ENCODE data around the gene HSFX1. TPM values are rescaled to one million over a fixed set of nuclear protein-coding genes. Genes with fewer than 3 reads are reported as not detected.
"Not testable (repeated sequence)": the region's sequence is repeated elsewhere in the genome, so short reads cannot be mapped to it uniquely, and the experiment has no call there.

The HSFX1 gene
- total RNA-seq, 1 donor from 2014 or later, result under 0.01 TPM

GRCh38 chrX:149761858-149762674 lies 11.8 kb upstream of the HSFX1 start:
- not testable (repeated sequence) for H3K36me3 ChIP-seq (ENCODE audit: control insufficient read depth in 3 of 3, insufficient read depth in 3 of 3, low read length in 3 of 3); H3K4me3 ChIP-seq (ENCODE audit: low read length in 3 of 3); H3K9me3 ChIP-seq (ENCODE audit: control insufficient read depth in 3 of 3, low read length in 3 of 3); H3K9ac ChIP-seq (ENCODE audit: low read depth in 1 of 3, low read length in 3 of 3); H3K4me1 ChIP-seq (ENCODE audit: control insufficient read depth in 3 of 3, insufficient read depth in 3 of 3, low read length in 3 of 3); H3K27me3 ChIP-seq (ENCODE audit: control insufficient read depth in 3 of 3, insufficient read depth in 3 of 3, low read length in 3 of 3); H3K27ac ChIP-seq (ENCODE audit: low read depth, low read length)

DNA sequence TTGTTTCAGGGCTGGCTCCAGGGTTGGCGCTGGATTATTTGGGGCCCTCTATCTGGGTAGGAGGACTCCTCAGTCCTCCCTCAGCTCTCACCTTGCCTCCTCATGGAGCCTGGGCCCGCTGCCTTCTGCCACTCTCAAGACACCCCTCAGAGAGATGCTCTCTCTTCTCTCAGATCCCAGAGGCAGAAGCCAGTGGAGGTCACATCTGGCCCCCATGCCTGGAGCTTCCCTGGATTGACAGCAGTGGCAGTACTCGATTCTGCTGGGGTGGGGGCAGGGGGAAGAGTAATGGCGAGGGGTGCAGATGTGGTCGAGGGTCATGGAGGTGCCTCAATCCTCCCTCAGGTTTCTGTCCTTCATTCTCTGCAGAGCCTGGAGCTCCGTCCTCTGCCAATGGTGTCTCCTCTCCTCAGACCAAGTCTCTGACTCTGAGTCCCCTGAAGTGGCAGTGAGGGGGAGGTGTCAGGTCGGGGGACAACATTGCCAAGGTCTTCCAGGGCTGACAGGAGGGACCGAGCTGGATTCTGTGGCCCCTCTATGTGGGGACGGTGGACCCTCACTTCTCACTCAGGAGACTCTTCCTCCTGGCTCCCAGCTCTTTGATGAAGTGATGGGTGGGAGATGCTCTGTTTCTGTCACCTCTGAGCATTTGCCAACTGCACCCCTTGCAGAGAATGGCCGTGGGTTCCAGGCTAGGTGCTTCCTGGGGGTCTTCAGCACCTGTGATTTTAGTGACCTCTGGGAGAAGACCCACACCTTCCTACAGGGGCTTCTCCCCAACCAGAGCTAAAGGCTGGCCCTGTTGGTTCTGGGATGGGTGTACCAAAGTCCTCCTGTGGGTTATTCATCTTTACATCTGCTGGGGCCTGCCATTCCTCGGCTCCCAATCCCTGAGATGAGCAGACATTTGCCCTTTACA lies 10.9 kb upstream of the HSFX1 start:
- H3K9me3 ChIP-seq (ENCODE audit: control insufficient read depth in 3 of 3, low read length in 3 of 3), result no peaks in the 10 kb centered on the region
- H3K27me3 ChIP-seq (ENCODE audit: control insufficient read depth in 3 of 3, insufficient read depth in 3 of 3, low read length in 3 of 3), result peaks cover 0 to 4% (median 0%) of the 10 kb centered on the region in 3 donors
- no peak overlapping the region for H3K9ac ChIP-seq (ENCODE audit: low read depth in 1 of 3, low read length in 3 of 3)
- H3K36me3 ChIP-seq (ENCODE audit: control insufficient read depth in 3 of 3, insufficient read depth in 3 of 3, low read length in 3 of 3), result no peaks in the 10 kb centered on the region
- no peaks in the 10 kb centered on the region for H3K4me1 ChIP-seq (ENCODE audit: control insufficient read depth in 3 of 3, insufficient read depth in 3 of 3, low read length in 3 of 3)
- no peak overlapping the region for H3K27ac ChIP-seq (ENCODE audit: low read depth, low read length)
- no peak overlapping the region for H3K4me3 ChIP-seq (ENCODE audit: low read length in 3 of 3)

DNA sequence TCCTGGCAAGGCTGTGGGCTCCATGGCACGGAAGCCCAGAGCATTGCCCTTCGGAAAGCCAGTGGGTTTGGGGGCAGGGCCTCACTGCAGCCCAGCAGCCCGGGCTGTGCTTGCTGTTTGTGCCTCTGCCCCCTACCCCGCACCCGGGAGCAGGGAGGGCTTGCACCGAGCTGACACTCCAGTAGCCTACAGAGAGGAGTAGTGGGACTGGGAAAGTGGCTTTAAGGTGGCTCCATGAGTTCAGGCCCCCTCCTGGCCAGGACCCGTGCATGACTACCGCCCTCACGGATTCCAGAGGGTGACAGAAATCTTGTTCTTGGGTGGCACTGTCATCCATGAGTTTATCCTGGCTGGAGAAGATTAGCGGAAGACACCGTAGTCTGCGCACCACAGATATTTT lies 3.5 kb upstream of the HSFX1 start:
- H3K36me3 ChIP-seq (ENCODE audit: control insufficient read depth in 3 of 3, insufficient read depth in 3 of 3, low read length in 3 of 3); H3K27me3 ChIP-seq (ENCODE audit: control insufficient read depth in 3 of 3, insufficient read depth in 3 of 3, low read length in 3 of 3); H3K27ac ChIP-seq (ENCODE audit: low read depth, low read length): not testable (repeated sequence)

DNA sequence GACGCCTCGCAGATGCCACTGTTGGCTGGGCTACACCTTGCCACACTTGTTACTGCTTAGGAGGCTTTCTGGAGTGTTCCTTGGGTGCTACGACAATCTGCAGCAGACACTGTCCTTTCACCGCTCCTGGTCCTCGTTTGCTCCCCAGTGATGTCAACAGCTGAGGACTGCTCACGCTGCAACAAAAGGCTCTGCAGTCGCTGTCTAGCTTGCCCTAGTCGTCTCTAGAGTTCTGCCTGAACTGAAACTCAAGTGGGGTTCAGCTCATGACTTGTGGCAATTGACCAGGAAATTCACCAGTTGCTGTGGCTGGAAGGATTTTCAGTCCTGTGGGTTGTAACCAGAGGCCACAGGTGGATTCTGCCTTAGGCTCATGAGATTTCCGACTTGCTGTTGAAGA lies 842 bp upstream of the HSFX1 start:
- not testable (repeated sequence) for H3K9ac ChIP-seq (ENCODE audit: low read depth in 1 of 3, low read length in 3 of 3); H3K27me3 ChIP-seq (ENCODE audit: control insufficient read depth in 3 of 3, insufficient read depth in 3 of 3, low read length in 3 of 3); H3K4me3 ChIP-seq (ENCODE audit: low read length in 3 of 3); H3K27ac ChIP-seq (ENCODE audit: low read depth, low read length); H3K36me3 ChIP-seq (ENCODE audit: control insufficient read depth in 3 of 3, insufficient read depth in 3 of 3, low read length in 3 of 3); H3K4me1 ChIP-seq (ENCODE audit: control insufficient read depth in 3 of 3, insufficient read depth in 3 of 3, low read length in 3 of 3); H3K9me3 ChIP-seq (ENCODE audit: control insufficient read depth in 3 of 3, low read length in 3 of 3)

More for the DNA sequence above, 3.5 kb upstream of the HSFX1 start:
- not testable (repeated sequence) for H3K4me3 ChIP-seq (ENCODE audit: low read length in 3 of 3); H3K9me3 ChIP-seq (ENCODE audit: control insufficient read depth in 3 of 3, low read length in 3 of 3); H3K4me1 ChIP-seq (ENCODE audit: control insufficient read depth in 3 of 3, insufficient read depth in 3 of 3, low read length in 3 of 3); H3K9ac ChIP-seq (ENCODE audit: low read depth in 1 of 3, low read length in 3 of 3)

GRCh38 chrX:149777999-149778398 lies 4.1 kb downstream of the HSFX1 start:
- H3K27me3 ChIP-seq (ENCODE audit: control insufficient read depth in 3 of 3, insufficient read depth in 3 of 3, low read length in 3 of 3); H3K4me3 ChIP-seq (ENCODE audit: low read length in 3 of 3); H3K9me3 ChIP-seq (ENCODE audit: control insufficient read depth in 3 of 3, low read length in 3 of 3); H3K27ac ChIP-seq (ENCODE audit: low read depth, low read length); H3K4me1 ChIP-seq (ENCODE audit: control insufficient read depth in 3 of 3, insufficient read depth in 3 of 3, low read length in 3 of 3); H3K9ac ChIP-seq (ENCODE audit: low read depth in 1 of 3, low read length in 3 of 3); H3K36me3 ChIP-seq (ENCODE audit: control insufficient read depth in 3 of 3, insufficient read depth in 3 of 3, low read length in 3 of 3): not testable (repeated sequence)

GRCh38 chrX:149781727-149782126 lies 7.9 kb downstream of the HSFX1 start, which contains the start of gene MAGEA9:
TSS of gene MAGEA9 (plus strand) at chrX:149781930. CDS start at chrX:149786211, 4,281 bp downstream.
- H3K9ac ChIP-seq (ENCODE audit: low read depth in 1 of 3, low read length in 3 of 3); H3K4me3 ChIP-seq (ENCODE audit: low read length in 3 of 3); H3K36me3 ChIP-seq (ENCODE audit: control insufficient read depth in 3 of 3, insufficient read depth in 3 of 3, low read length in 3 of 3); H3K4me1 ChIP-seq (ENCODE audit: control insufficient read depth in 3 of 3, insufficient read depth in 3 of 3, low read length in 3 of 3); H3K27ac ChIP-seq (ENCODE audit: low read depth, low read length); H3K27me3 ChIP-seq (ENCODE audit: control insufficient read depth in 3 of 3, insufficient read depth in 3 of 3, low read length in 3 of 3); H3K9me3 ChIP-seq (ENCODE audit: control insufficient read depth in 3 of 3, low read length in 3 of 3): not testable (repeated sequence)

DNA sequence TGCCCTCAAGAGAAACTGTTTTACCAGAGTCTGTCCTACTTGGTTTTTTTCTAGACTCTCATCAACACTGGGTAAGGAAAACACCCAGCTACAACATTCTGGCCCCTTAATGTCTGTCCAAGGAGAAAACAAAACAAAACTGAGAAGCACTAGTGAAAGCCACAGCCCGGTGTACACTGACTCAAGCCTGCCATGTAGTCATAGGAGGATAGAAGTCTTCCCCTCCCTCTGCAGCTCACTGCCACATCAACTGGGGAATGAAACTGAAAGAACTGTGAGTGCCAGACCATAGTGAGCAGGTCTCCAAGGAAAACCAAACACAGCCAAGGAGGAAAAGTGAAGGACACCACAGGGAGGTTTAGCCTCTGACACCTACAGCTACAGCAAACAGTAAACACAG lies 21.7 kb downstream of the HSFX1 start:
- not testable (repeated sequence) for H3K4me3 ChIP-seq (ENCODE audit: low read length in 3 of 3); H3K36me3 ChIP-seq (ENCODE audit: control insufficient read depth in 3 of 3, insufficient read depth in 3 of 3, low read length in 3 of 3); H3K27me3 ChIP-seq (ENCODE audit: control insufficient read depth in 3 of 3, insufficient read depth in 3 of 3, low read length in 3 of 3); H3K9me3 ChIP-seq (ENCODE audit: control insufficient read depth in 3 of 3, low read length in 3 of 3); H3K27ac ChIP-seq (ENCODE audit: low read depth, low read length); H3K4me1 ChIP-seq (ENCODE audit: control insufficient read depth in 3 of 3, insufficient read depth in 3 of 3, low read length in 3 of 3); H3K9ac ChIP-seq (ENCODE audit: low read depth in 1 of 3, low read length in 3 of 3)

- no peaks in the 10 kb centered on the region for H3K27me3 ChIP-seq (ENCODE audit: control insufficient read depth in 3 of 3, insufficient read depth in 3 of 3, low read length in 3 of 3)
- H3K4me1 ChIP-seq (ENCODE audit: control insufficient read depth in 3 of 3, insufficient read depth in 3 of 3, low read length in 3 of 3), result no peaks in the 10 kb centered on the region
Observed at GRCh38 chrX:149799095-149799714, 25.3 kb downstream of the HSFX1 start.

GRCh38 chrX:149799938-149800337 lies 26.1 kb downstream of the HSFX1 start:
- no peak overlapping the region for H3K4me3 ChIP-seq (ENCODE audit: low read length in 3 of 3)
- no peaks in the 10 kb centered on the region for H3K27me3 ChIP-seq (ENCODE audit: control insufficient read depth in 3 of 3, insufficient read depth in 3 of 3, low read length in 3 of 3)
- no peaks in the 10 kb centered on the region for H3K9me3 ChIP-seq (ENCODE audit: control insufficient read depth in 3 of 3, low read length in 3 of 3)
- no peaks in the 10 kb centered on the region for H3K4me1 ChIP-seq (ENCODE audit: control insufficient read depth in 3 of 3, insufficient read depth in 3 of 3, low read length in 3 of 3)
- H3K27ac ChIP-seq (ENCODE audit: low read depth, low read length), result no peak overlapping the region
- no peaks in the 10 kb centered on the region for H3K36me3 ChIP-seq (ENCODE audit: control insufficient read depth in 3 of 3, insufficient read depth in 3 of 3, low read length in 3 of 3)
- H3K9ac ChIP-seq (ENCODE audit: low read depth in 1 of 3, low read length in 3 of 3), result no peak overlapping the region

More at GRCh38 chrX:149799095-149799714, 25.3 kb downstream of the HSFX1 start:
- H3K4me3 ChIP-seq (ENCODE audit: low read length in 3 of 3), result no peak overlapping the region
- no peaks in the 10 kb centered on the region for H3K9me3 ChIP-seq (ENCODE audit: control insufficient read depth in 3 of 3, low read length in 3 of 3)
- no peak overlapping the region for H3K9ac ChIP-seq (ENCODE audit: low read depth in 1 of 3, low read length in 3 of 3)
- H3K36me3 ChIP-seq (ENCODE audit: control insufficient read depth in 3 of 3, insufficient read depth in 3 of 3, low read length in 3 of 3), result no peaks in the 10 kb centered on the region
- H3K27ac ChIP-seq (ENCODE audit: low read depth, low read length), result no peak overlapping the region

Data from skeletal muscle tissue (tissue), 4 donors.